H9 (cell line): ENCODE data around the gene TCTN2. TPM values are rescaled to one million over a fixed set of nuclear protein-coding genes. Genes with fewer than 3 reads are reported as not detected.

Source experiments
- DNase-seq: peaks from one replicate; pipeline ENCODE4 v3.0.0-alpha.2; 2017
- H2AFZ ChIP-seq: one replicate; pipeline ENCODE4 v1.6.1; 2013; ENCODE audit warnings: mild to moderate bottlenecking, low read length, control low read depth, moderate library complexity
- H2AK5ac ChIP-seq: 2 replicates; pipeline ENCODE4 v1.6.1; 2013; ENCODE audit warnings: low read length, control low read depth, mixed read lengths; ENCODE audit not compliant: insufficient read length
- H2BK120ac ChIP-seq: one replicate; pipeline ENCODE4 v1.6.1; 2013; ENCODE audit warnings: low read depth, mild to moderate bottlenecking, low read length, control low read depth, inconsistent platforms; ENCODE audit not compliant: poor library complexity, severe bottlenecking
- H2BK12ac ChIP-seq: 2 replicates; pipeline ENCODE4 v1.6.1; 2013; ENCODE audit warnings: low read length, control low read depth, mixed read lengths, low read depth; ENCODE audit not compliant: insufficient read length
- H2BK15ac ChIP-seq: 2 replicates; pipeline ENCODE4 v1.6.1; 2013; ENCODE audit warnings: low read depth, low read length, control low read depth
- H2BK20ac ChIP-seq: one replicate; pipeline ENCODE4 v1.6.1; 2013; ENCODE audit warnings: low read depth, mild to moderate bottlenecking, low read length, control low read depth, inconsistent platforms; ENCODE audit not compliant: poor library complexity, severe bottlenecking
- H2BK5ac ChIP-seq: 2 replicates; pipeline ENCODE4 v1.6.1; 2013; ENCODE audit warnings: low read length, control low read depth, mixed read lengths; ENCODE audit not compliant: insufficient read length
- H3K14ac ChIP-seq: 2 replicates; pipeline ENCODE4 v1.6.1; 2013; ENCODE audit warnings: low read length, control low read depth; ENCODE audit not compliant: insufficient read depth
- H3K18ac ChIP-seq: 2 replicates; pipeline ENCODE4 v1.6.1; 2013; ENCODE audit warnings: low read depth, mild to moderate bottlenecking, mixed read lengths, low read length, control low read depth; ENCODE audit not compliant: insufficient read length
- H3K23ac ChIP-seq: 2 replicates; pipeline ENCODE4 v1.6.1; 2013; ENCODE audit warnings: low read length, control low read depth, mixed read lengths, low read depth; ENCODE audit not compliant: insufficient read length
- H3K23me2 ChIP-seq: 2 replicates; pipeline ENCODE4 v1.6.1; 2013; ENCODE audit warnings: low read depth, mild to moderate bottlenecking, mixed read lengths, low read length, control low read depth; ENCODE audit not compliant: insufficient read length, poor library complexity, severe bottlenecking
- H3K27ac ChIP-seq: 2 replicates; pipeline ENCODE4 v1.5.1; 2013; ENCODE audit warnings: low read length, control low read depth, mixed read lengths, low read depth; ENCODE audit not compliant: insufficient read length
- H3K27me3 ChIP-seq: 2 replicates; pipeline ENCODE4 v1.6.1; 2013; ENCODE audit warnings: low read length, control low read depth, inconsistent platforms; ENCODE audit not compliant: insufficient read depth
- H3K4ac ChIP-seq: 2 replicates; pipeline ENCODE4 v1.6.1; 2013; ENCODE audit warnings: low read depth, mild to moderate bottlenecking, control low read depth, inconsistent platforms, low read length, moderate library complexity
- H3K4me1 ChIP-seq: 2 replicates; pipeline ENCODE4 v1.6.1; 2013; ENCODE audit warnings: low read length, control low read depth, inconsistent platforms; ENCODE audit not compliant: insufficient read depth
- H3K4me2 ChIP-seq: 2 replicates; pipeline ENCODE4 v1.6.1; 2013; ENCODE audit warnings: low read length, control low read depth, mixed read lengths; ENCODE audit not compliant: insufficient read length, insufficient read depth
- H3K56ac ChIP-seq: 2 replicates; pipeline ENCODE4 v1.6.1; 2013; ENCODE audit warnings: low read depth, mild to moderate bottlenecking, mixed read lengths, low read length, control low read depth; ENCODE audit not compliant: insufficient read length
- H3K79me1 ChIP-seq: 2 replicates; pipeline ENCODE4 v1.6.1; 2013; ENCODE audit warnings: low read depth, mild to moderate bottlenecking, moderate library complexity, low read length, control low read depth, inconsistent platforms; ENCODE audit not compliant: insufficient read depth, poor library complexity, severe bottlenecking
- H3K79me2 ChIP-seq: 2 replicates; pipeline ENCODE4 v1.6.1; 2013; ENCODE audit warnings: low read length, control low read depth, inconsistent platforms; ENCODE audit not compliant: insufficient read depth
- H3K9ac ChIP-seq: 2 replicates; pipeline ENCODE4 v1.6.1; 2013; ENCODE audit warnings: low read length, control low read depth, mixed read lengths; ENCODE audit not compliant: insufficient read length; ENCODE audit errors: extremely low read depth
- H3K9me3 ChIP-seq: one replicate; pipeline ENCODE4 v1.6.1; 2013; ENCODE audit warnings: low read depth, low read length, inconsistent platforms; ENCODE audit not compliant: control insufficient read depth
- H3T11ph ChIP-seq: one replicate; pipeline ENCODE4 v1.6.1; 2013; ENCODE audit warnings: mild to moderate bottlenecking, low read length, control low read depth, inconsistent platforms
- H4K20me1 ChIP-seq: one replicate; pipeline ENCODE4 v1.6.1; 2013; ENCODE audit not compliant: control insufficient read depth, insufficient read length, insufficient read depth
- H4K5ac ChIP-seq: 2 replicates; pipeline ENCODE4 v1.6.1; 2013; ENCODE audit warnings: low read depth, mild to moderate bottlenecking, mixed read lengths, low read length, control low read depth; ENCODE audit not compliant: insufficient read length
- H4K8ac ChIP-seq: replicated peaks from 2 replicates; pipeline ENCODE4 v1.6.1; 2013; ENCODE audit warnings: low read length, control low read depth, mixed read lengths, low read depth; ENCODE audit not compliant: insufficient read length
- H4K91ac ChIP-seq: 2 replicates; pipeline ENCODE4 v1.6.1; 2013; ENCODE audit warnings: low read depth, mild to moderate bottlenecking, moderate library complexity, mixed read lengths, low read length, control low read depth; ENCODE audit not compliant: insufficient read length
- H3K27ac Mint-ChIP-seq, 3 experiments: 2 replicates in 2 of 3; 3 replicates in 1 of 3; pipeline ENCODE4 v1.8.0; 2020 to 2021; ENCODE audit warnings: mixed read lengths in 3 of 3, mild to moderate bottlenecking in 1 of 3, moderate library complexity in 1 of 3
- H3K27me3 Mint-ChIP-seq: 2 replicates; pipeline ENCODE4 v1.8.0; 2021; ENCODE audit warnings: low read depth, mild to moderate bottlenecking, moderate library complexity, mixed read lengths
- H3K36me3 Mint-ChIP-seq, 3 experiments: 2 replicates in 2 of 3; 3 replicates in 1 of 3; pipeline ENCODE4 v1.8.0; 2020 to 2021; ENCODE audit warnings: low read depth in 3 of 3, mixed read lengths in 3 of 3; ENCODE audit not compliant: insufficient read depth in 1 of 3
- H3K4me1 Mint-ChIP-seq, 2 experiments: 2 replicates each; pipeline ENCODE4 v1.8.0; 2020; ENCODE audit warnings: mixed read lengths in 2 of 2
- H3K4me3 Mint-ChIP-seq, 2 experiments: 2 replicates in 1 of 2; 3 replicates in 1 of 2; pipeline ENCODE4 v1.8.0; 2020 to 2021; ENCODE audit warnings: mild to moderate bottlenecking in 2 of 2, mixed read lengths in 2 of 2, moderate library complexity in 1 of 2
- H3K9me3 Mint-ChIP-seq, 2 experiments: 2 replicates in 1 of 2; 3 replicates in 1 of 2; pipeline ENCODE4 v1.8.0; 2020; ENCODE audit warnings: mild to moderate bottlenecking in 2 of 2, mixed read lengths in 2 of 2, moderate library complexity in 1 of 2
- CTCF ChIP-seq: fragments of 200-600 bp; sonication (generic); conservative IDR thresholded peaks from 3 replicates; pipeline ENCODE4 v1.8.0; 2021; ENCODE audit warnings: antibody characterized with exemption, mild to moderate bottlenecking
- WGBS: extraction: QIAGEN DNeasy Blood & Tissue Kit; methylation state at CpG from one replicate; pipeline ENCODE4 v1.1.7; 2013; ENCODE audit warnings: missing lambda C conversion rate, low lambda C conversion rate, mixed read lengths; ENCODE audit not compliant: insufficient read length; ENCODE audit errors: extremely low coverage; 5-methylcytosine and 5-hydroxymethylcytosine counted together
- total RNA-seq: library from RNA; stranded (reverse); gene quantifications from 2 replicates; pipeline ENCODE4 v1.2.1, GENCODE V29; 2021

The TCTN2 gene
- total RNA-seq, 1 experiment from 2014 or later = 7.4 TPM

GRCh38 chr12:123645878-123646277 is 25.0 kb upstream of the TCTN2 start:
- no peak overlapping the region for H3K4ac ChIP-seq
- H2BK120ac ChIP-seq = no peak overlapping the region
- no peaks in the 10 kb centered on the region for H3K79me1 ChIP-seq
- H2BK20ac ChIP-seq = no peak overlapping the region
- no peaks in the 10 kb centered on the region for H3K23me2 ChIP-seq
- Mint-ChIP-seq H3K27ac (no peak overlapping the region), H3K4me3 (no peak overlapping the region), H3K27me3 (no peaks in the 10 kb centered on the region), H3K36me3 (peaks cover 10 to 51% (median 42%) of the 10 kb centered on the region in 3 experiments; a peak in 5 of 7 replicates), H3K4me1 (no peaks in the 10 kb centered on the region), H3K9me3 (no peaks in the 10 kb centered on the region)
- H4K20me1 ChIP-seq = no peaks in the 10 kb centered on the region
- no peak overlapping the region for H3K18ac ChIP-seq
- no peak overlapping the region for H2AK5ac ChIP-seq
- no peak overlapping the region for H2BK12ac ChIP-seq
- H4K5ac ChIP-seq = no peak overlapping the region
- H3T11ph ChIP-seq = no peak overlapping the region
- H3K23ac ChIP-seq = no peak overlapping the region
- H3K14ac ChIP-seq = no peak overlapping the region
- WGBS = no CpG with 5 or more reads among the region's 5 CpGs
- no peaks in the 10 kb centered on the region for H3K9me3 ChIP-seq
- no peak for DNase-seq
- H4K91ac ChIP-seq = no peak overlapping the region
- no peak overlapping the region for H2AFZ ChIP-seq
- H3K4me1 ChIP-seq = no peaks in the 10 kb centered on the region
- H3K79me2 ChIP-seq = no peaks in the 10 kb centered on the region
- no peak overlapping the region for H3K27ac ChIP-seq
- no peak overlapping the region for H3K9ac ChIP-seq
- H2BK5ac ChIP-seq = no peak overlapping the region
- no peak overlapping the region for H3K4me2 ChIP-seq
- no peak for TF ChIP-seq CTCF
- no peaks in the 10 kb centered on the region for H3K27me3 ChIP-seq
- no peak overlapping the region for H4K8ac ChIP-seq
- H3K56ac ChIP-seq = no peak overlapping the region
- no peak overlapping the region for H2BK15ac ChIP-seq
